ENCODE results near the gene ATXN10. TPM values are rescaled to one million over a fixed set of nuclear protein-coding genes. Genes with fewer than 3 reads are reported as not detected.

ATXN10 gene
- total and polyA plus RNA-seq, 2 donors (not counting 1 experiment from before 2014, with no cell fraction given) = 52.3 to 95.5 TPM

DNA sequence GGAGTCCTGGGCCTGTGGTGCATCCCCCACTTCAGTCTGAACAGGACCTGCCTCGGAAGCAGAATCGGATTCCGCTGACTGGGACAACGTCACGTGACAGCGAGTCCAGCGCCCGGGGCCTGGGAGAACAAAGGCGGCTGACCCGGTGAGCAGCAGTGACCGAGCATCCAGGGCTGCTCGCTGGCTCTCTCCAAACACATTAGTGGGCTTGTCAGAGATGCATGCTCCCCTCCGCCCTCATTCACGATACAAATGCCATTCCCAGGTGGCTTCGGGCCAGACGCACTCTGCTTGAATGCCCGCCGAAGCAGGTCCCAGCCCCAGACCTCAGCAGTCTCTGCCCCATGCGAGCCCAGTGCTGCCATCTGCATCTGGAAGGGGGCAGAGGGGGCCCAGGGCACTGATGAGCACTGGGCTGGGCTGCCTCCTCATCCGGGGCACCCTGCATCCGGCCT, 214.3 kb downstream of the ATXN10 start:
- no peaks in the 10 kb centered on the region for H3K4me1 Mint-ChIP-seq
- CTCF ChIA-PET = no interaction called here
- H3K9me3 Mint-ChIP-seq (ENCODE audit: insufficient read depth) = no peaks in the 10 kb centered on the region
- Histone ChIP-seq H3K9ac (ENCODE audit: low read length) (no peak overlapping the region), H3K9me3 (ENCODE audit: control extremely low read depth in 1 of 3, control insufficient read depth in 2 of 3, insufficient read depth in 1 of 3, low read length in 2 of 3) (peaks cover 0 to 8% (median 0%) of the 10 kb centered on the region in 3 donors), H3K27ac (ENCODE audit: low read length in 2 of 2) (no peak overlapping the region), H3K36me3 (replicated peaks in 1 of 2; ENCODE audit: control extremely low read depth in 1 of 2, control insufficient read depth in 1 of 2, extremely low read depth in 1 of 2, insufficient read depth in 2 of 2, low read length in 1 of 2) (no peaks in the 10 kb centered on the region), H3K27me3 (replicated peaks in 1 of 4; ENCODE audit: control extremely low read depth in 1 of 4, control insufficient read depth in 3 of 4, insufficient read depth in 4 of 4, low read length in 3 of 4) (peaks cover 0 to 35% (median 2%) of the 10 kb centered on the region in 4 experiments), H3K79me2 (ENCODE audit: control insufficient read depth, insufficient read depth, low read length) (no peaks in the 10 kb centered on the region), H4K20me1 (ENCODE audit: control insufficient read depth, insufficient read depth, low read length, poor library complexity, severe bottlenecking) (no peaks in the 10 kb centered on the region), H3K4me3 (ENCODE audit: control extremely low read depth in 1 of 5, extremely low read depth in 1 of 5, insufficient read depth in 1 of 5, low read depth in 2 of 5, low read length in 4 of 5) (no peak overlapping the region), H3K4me1 (ENCODE audit: control insufficient read depth in 2 of 2, insufficient read depth in 2 of 2, low read length in 2 of 2) (no peaks in the 10 kb centered on the region), H2AFZ (ENCODE audit: insufficient read depth, low read depth, low read length, poor library complexity, severe bottlenecking) (no peak overlapping the region), H3K4me2 (replicated peaks; ENCODE audit: low read depth, low read length, poor library complexity, severe bottlenecking) (no peak overlapping the region)
- POLR2A ChIA-PET = no interaction called here
- intact Hi-C loops (cut with micrococcal nuclease) = no loop called here
- no peak overlapping the region for H3K27ac Mint-ChIP-seq
- H3K4me3 Mint-ChIP-seq = no peak overlapping the region
- ATAC-seq (ENCODE audit: low read depth) (no peak), DNase-seq (no peak)
- TF ChIP-seq CTCF (IDR thresholded peaks at IDR 0.05) (no peak), EZH2 (IDR thresholded peaks at IDR 0.05; ENCODE audit: borderline replicate concordance, insufficient read depth, low read depth, low read length, poor library complexity, severe bottlenecking) (no peak)
- WGBS (ENCODE audit: insufficient coverage) = 93% methylated on average over 21 of the region's 21 CpGs
- peaks cover 23% of the 10 kb centered on the region for H3K27me3 Mint-ChIP-seq

- TF ChIP-seq EZH2 (IDR thresholded peaks at IDR 0.05; ENCODE audit: borderline replicate concordance, insufficient read depth, low read depth, low read length, poor library complexity, severe bottlenecking) (no peak), CTCF (IDR thresholded peaks at IDR 0.05) (no peak)
- H3K9ac ChIP-seq (ENCODE audit: low read length) = no peak overlapping the region
- H3K4me1 ChIP-seq (ENCODE audit: control insufficient read depth in 2 of 2, insufficient read depth in 2 of 2, low read length in 2 of 2) = no peaks in the 10 kb centered on the region
- no peak for ATAC-seq (ENCODE audit: low read depth)
- no peaks in the 10 kb centered on the region for H3K79me2 ChIP-seq (ENCODE audit: control insufficient read depth, insufficient read depth, low read length)
- no peak for DNase-seq
- no peaks in the 10 kb centered on the region for H4K20me1 ChIP-seq (ENCODE audit: control insufficient read depth, insufficient read depth, low read length, poor library complexity, severe bottlenecking)
- intact Hi-C loops (cut with micrococcal nuclease) = no loop called here
- WGBS (ENCODE audit: insufficient coverage) = 83% methylated on average over 2 of the region's 7 CpGs
- no peaks in the 10 kb centered on the region for H3K4me1 Mint-ChIP-seq
- no peak overlapping the region for H3K27ac ChIP-seq (ENCODE audit: low read length in 2 of 2)
- H2AFZ ChIP-seq (ENCODE audit: insufficient read depth, low read depth, low read length, poor library complexity, severe bottlenecking) = no peak overlapping the region
- H3K9me3 Mint-ChIP-seq (ENCODE audit: insufficient read depth) = no peaks in the 10 kb centered on the region
- no peak overlapping the region for H3K4me2 ChIP-seq (replicated peaks; ENCODE audit: low read depth, low read length, poor library complexity, severe bottlenecking)
- no peak overlapping the region for H3K27ac Mint-ChIP-seq
- peaks cover 21% of the 10 kb centered on the region for H3K27me3 Mint-ChIP-seq
- H3K4me3 ChIP-seq (ENCODE audit: control extremely low read depth in 1 of 5, extremely low read depth in 1 of 5, insufficient read depth in 1 of 5, low read depth in 2 of 5, low read length in 4 of 5) = no peak overlapping the region
- CTCF ChIA-PET = no interaction called here
- POLR2A ChIA-PET = no interaction called here
- H3K27me3 ChIP-seq (replicated peaks in 1 of 4; ENCODE audit: control extremely low read depth in 1 of 4, control insufficient read depth in 3 of 4, insufficient read depth in 4 of 4, low read length in 3 of 4) = peaks cover 0 to 31% (median 2%) of the 10 kb centered on the region in 4 experiments
- peaks cover 0 to 13% (median 0%) of the 10 kb centered on the region in 3 donors for H3K9me3 ChIP-seq (ENCODE audit: control extremely low read depth in 1 of 3, control insufficient read depth in 2 of 3, insufficient read depth in 1 of 3, low read length in 2 of 3)
- H3K4me3 Mint-ChIP-seq = no peak overlapping the region
- H3K36me3 ChIP-seq (replicated peaks in 1 of 2; ENCODE audit: control extremely low read depth in 1 of 2, control insufficient read depth in 1 of 2, extremely low read depth in 1 of 2, insufficient read depth in 2 of 2, low read length in 1 of 2) = no peaks in the 10 kb centered on the region
Observed at GRCh38 chr22:45886540-45886939, 214.9 kb downstream of the ATXN10 start.
